HG02981 (cell line): ENCODE data around the gene SBSN.

ENCODE experiments used
- ATAC-seq: cut with Tn5 transposase; IDR thresholded peaks from one replicate; pipeline ENCODE4 v1.9.1; 2021; ENCODE audit warnings: mild to moderate bottlenecking, moderate library complexity; ENCODE audit not compliant: unreplicated experiment

The SBSN gene

GRCh38 chr19:35555301-35556005, 27.3 kb upstream of the SBSN start:
- no peak for ATAC-seq

- no peak for ATAC-seq
Observed at GRCh38 chr19:35554076-35554475, 26.0 kb upstream of the SBSN start.

DNA sequence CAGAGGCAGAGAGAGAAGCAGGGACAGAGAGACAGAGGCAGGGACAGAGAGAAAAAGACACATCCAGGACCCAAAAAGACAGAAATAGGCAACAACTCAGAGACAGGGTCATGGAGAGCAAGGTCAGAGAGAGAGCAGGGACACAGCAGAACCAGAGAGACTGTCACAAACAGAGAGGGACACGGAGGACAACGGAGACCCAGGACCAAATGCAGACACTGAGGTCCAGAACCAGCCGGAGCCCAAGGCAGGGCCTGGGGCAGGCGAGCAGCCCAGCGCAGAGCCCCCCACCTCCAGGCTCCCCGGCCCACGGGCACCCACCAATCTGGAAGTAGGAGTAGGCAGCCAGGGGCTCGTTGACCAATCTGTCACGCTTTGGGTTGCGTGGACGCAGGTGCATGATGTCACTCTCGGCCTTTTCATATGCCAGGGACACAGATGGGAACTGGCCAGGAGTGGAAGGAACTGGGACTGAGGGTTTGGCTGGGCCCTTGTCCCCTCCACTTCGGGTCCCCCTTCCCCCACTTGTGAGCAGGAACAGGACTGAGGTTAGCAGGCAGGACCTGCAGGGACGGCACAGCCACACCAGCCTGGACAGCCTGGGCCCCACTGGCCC, 25.4 kb upstream of the SBSN start:
- no peak for ATAC-seq

GRCh38 chr19:35552534-35553384, 24.6 kb upstream of the SBSN start:
- ATAC-seq: no peak

DNA sequence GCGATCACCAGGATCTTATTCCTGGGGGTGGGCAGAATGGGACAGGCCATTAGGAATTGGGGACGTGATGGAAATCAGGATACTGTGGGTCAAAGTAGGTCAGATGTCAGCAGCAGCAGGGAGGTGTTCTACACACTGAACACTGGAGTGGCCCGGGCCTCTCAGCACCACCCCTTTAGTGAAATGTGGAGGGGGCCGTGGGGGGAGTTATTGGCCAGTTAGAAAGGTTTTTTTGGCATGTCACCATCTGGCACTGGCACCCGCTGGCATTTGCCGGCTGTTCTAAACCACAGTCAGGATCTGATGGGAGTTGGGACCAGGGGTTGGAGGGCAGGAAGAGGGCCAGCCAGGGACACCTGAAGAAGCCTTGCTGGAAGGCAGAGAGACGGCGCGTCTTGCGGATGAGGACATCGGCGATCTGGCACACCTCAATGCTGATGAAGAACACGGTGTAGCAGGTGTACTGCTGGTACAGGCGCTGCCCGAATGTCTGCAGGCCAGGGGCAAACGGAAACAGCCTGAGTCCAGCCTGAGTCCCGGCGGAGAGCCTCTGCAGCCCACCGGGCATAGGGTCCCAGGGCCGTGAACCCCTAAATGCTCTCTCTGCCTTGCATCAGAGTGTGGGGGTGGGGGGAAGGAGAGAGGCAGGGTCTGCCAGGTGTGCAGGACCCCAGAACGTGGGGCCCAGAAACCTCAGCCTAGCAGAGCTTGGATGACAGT, 23.1 kb upstream of the SBSN start:
- no peak for ATAC-seq

- ATAC-seq: no peak
Observed at GRCh38 chr19:35549879-35550523, 21.9 kb upstream of the SBSN start.

DNA sequence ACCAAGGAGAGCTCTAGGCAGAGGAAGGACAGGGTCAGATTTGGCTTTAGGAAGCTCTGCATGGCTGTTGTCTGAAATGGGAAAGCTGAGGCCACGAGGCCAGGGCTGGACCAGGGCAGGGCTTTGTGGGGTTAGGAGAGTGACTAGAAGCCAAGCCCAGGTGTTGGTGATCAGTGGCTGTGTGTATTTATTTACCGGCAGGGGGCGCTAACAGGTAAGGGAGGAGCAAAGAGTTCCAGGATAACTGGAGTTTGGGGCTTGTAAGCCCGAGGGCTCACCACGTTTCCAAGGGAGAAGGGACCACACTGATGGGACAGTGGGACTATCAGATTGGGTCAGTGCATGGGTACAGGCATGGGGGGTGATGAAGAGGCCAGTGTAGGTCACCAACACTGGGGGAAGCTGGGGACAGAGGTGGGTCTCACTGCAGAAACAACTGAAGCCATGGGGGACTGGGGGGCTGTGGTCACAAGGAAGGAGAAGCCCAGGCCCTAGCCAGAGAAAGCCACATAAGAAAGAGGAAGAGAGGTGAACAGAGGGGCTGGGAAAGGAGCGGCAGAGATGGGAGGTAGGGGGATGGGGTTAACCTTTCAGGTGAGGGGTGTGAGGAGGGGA, 21.2 kb upstream of the SBSN start:
- no peak for ATAC-seq

- ATAC-seq: no peak
Observed at GRCh38 chr19:35546532-35546931, 18.4 kb upstream of the SBSN start.

DNA sequence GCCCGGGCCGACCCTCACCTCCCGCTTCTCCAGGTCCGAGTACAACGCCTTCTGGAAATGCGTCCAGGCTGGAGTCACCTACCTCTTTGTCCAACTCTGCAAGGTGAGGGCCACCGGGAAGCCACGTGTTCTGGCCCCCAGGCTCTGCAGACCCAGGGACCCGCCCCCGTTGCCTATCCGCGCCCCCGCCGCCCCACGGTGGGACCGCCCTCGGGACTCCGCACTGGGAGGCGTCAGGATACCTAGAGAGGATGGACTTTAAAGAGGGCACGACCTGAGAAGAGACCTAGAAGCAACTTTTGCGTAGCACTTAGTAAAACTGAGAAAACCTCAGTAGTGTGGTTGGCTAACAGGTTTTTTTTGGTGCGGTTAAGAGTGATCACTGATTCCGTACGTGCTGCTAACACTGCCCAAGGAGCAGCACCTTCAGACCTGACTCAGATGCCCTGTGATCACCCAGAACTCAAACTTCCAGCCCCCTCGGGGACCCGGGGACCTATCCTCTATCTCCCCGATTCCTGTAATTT, 17.8 kb upstream of the SBSN start:
- ATAC-seq: peak; percentile 29

DNA sequence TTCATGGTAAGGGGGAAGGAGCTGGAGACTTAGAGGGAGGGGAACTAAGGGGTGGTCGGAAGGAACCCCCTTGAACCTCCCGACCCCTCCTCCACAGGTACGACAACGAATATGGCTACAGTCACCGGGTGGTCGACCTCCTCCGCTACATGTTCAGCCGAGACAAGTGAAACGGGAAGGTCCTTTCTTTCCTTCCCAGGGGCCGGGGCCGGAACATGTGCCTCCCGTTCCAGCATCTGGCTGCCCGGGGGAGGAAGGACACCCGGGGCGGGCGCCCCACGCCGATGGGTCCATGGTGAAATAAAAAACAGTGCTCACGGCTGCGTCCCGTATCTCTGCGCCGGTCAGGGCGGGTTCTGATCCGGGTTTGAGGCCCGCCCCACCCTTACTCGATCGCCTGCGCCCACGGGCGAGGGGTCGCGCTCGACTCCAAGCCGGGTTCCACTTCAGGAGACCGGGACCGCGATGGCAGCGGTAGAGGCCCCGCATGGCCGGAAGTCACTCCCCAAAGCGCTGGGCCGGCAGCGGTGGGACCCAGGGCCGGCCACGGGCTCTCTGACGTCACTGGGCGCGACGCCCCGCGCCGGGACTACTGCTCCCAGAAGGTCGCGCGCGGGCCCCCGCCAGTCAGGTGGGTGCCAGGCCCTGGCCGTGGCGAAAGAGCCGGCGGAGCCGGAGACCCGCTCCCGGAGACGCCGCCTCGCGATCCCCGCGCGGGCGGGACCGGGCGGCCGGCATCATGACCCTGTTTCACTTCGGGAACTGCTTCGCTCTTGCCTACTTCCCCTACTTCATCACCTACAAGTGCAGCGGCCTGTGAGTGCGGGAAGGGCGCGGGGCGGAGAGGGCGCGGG, 17.1 kb upstream of the SBSN start, which contains the start of gene TMEM147:
Gene TMEM147 (plus strand): TSS at position 626 of the 854 bp plus-strand sequence. CDS start 114 bp downstream, at position 740.
- ATAC-seq: peak; percentile 72

DNA sequence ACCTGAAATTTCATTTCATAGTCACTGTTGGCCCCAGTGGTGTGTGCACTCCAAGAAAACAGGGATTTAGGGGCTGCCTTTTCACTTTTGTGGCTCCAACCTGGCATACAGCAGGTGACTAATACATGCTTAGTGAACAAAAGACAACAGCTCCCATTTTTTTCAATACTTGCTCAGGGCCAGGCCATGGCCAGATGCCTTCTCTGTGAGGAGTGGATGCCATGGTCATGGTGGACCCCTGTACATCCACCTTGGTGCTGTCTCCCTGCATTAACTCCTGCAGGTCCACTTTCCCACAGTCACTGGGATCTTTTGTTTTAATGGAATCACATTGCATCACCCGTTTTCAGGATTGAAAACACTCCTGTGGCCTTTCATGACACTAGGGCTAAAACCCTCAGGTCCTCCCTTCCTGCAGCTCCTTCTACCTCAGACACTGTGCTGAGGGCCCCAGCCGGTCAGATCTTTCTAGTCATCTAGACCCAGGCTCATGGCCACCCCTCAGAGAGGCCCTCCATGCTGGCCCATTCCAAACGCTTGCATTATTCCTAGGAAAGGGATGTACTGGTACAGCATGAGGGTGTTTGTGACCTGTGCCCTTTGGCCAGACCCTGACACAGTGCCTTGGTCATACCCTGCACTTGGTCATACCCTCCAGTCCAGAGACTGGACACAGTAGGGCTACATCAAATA, 16.1 kb upstream of the SBSN start:
- no peak for ATAC-seq

DNA sequence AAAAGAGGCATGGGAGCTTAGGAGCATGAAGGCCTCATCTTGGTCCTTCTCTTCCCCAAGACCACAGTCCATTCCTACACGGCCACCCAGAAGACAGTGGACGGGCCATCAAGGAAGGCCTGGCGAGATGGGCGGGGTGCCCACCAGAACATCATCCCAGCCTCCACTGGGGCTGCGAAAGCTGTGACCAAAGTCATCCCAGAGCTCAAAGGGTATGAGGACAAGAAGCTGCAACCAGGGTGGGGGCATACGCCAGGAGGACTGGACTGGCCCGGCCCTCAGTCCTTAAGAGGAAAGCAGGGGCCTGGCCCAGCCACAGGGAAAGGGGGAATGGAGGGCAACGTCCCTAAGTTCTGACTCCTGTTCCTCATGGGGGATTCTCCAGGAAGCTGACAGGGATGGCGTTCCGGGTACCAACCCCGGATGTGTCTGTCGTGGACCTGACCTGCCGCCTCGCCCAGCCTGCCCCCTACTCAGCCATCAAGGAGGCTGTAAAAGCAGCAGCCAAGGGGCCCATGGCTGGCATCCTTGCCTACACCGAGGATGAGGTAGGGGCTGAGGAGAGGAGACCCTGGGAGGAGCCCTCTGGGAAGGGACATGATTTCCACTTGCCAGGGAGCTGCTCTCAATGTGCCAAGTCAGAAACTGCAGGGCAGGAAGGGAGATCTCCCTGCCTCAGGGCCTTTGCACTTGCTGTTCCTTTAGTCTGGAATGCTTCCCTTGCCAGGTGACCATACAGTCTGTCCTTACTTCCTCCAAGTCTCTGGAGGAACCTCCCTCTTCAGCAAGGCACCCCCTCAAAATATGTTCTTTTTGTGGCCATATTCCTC, 15.4 kb upstream of the SBSN start:
- ATAC-seq: no peak

- ATAC-seq: no peak
Observed at GRCh38 chr19:35542209-35542608, 14.1 kb upstream of the SBSN start.

DNA sequence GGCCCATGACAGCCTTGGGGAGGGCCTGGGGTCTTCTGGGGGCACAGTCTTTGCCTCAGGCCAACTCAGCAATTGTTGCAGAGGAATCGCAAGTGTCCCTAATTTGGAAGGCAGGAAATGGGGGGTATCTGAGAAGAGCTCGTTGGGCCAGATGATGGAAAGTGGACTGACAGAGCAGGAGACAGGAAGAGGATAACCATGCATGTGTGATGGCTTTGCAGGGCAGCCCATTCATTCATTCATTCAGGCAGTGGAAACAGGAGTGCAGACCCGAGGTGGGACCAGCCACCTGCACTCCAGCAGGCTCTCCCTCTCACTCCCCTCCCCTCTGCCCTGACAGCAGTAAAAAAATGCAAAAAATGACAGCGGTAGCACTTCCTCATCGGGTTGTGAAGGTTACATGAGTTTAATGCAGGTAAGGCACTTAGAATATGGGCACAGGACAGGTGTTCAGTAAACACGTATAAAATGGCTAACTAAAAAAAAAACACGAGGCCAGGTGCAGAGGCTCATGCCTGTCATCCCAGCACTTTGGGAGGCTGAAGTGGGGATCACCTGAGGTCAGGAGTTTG, 12.3 kb upstream of the SBSN start:
- no peak for ATAC-seq

DNA sequence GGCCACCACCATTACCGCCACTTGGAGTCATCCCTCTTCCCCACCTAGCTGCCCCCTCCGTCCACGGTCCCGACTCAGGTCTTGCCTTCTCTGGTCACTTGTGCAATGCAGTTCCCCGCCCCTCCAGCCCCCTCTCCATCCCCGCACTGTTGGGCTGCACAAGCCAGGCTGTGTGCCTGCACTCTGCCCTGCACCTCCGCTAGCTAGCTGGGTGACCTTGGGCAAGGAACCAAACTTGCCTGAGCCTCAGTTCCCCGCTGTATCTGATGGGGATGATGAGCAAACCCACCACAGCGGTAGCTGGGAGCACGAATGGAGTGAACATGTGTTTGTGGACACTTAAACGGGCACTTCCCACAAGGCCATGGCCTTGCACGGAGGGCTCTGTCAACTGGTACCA, 11.7 kb upstream of the SBSN start:
- no peak for ATAC-seq

GRCh38 chr19:35539314-35539713, 11.2 kb upstream of the SBSN start:
- ATAC-seq: no peak

GRCh38 chr19:35534803-35535480, 6.8 kb upstream of the SBSN start:
- no peak for ATAC-seq
